ENCODE measurements around the gene RBM47. TPM values are rescaled to one million over a fixed set of nuclear protein-coding genes. Genes with fewer than 3 reads are reported as not detected.

Gene RBM47
- total and polyA plus RNA-seq, 8 donors, result 21.9 to 110 (median 28.0) TPM

DNA sequence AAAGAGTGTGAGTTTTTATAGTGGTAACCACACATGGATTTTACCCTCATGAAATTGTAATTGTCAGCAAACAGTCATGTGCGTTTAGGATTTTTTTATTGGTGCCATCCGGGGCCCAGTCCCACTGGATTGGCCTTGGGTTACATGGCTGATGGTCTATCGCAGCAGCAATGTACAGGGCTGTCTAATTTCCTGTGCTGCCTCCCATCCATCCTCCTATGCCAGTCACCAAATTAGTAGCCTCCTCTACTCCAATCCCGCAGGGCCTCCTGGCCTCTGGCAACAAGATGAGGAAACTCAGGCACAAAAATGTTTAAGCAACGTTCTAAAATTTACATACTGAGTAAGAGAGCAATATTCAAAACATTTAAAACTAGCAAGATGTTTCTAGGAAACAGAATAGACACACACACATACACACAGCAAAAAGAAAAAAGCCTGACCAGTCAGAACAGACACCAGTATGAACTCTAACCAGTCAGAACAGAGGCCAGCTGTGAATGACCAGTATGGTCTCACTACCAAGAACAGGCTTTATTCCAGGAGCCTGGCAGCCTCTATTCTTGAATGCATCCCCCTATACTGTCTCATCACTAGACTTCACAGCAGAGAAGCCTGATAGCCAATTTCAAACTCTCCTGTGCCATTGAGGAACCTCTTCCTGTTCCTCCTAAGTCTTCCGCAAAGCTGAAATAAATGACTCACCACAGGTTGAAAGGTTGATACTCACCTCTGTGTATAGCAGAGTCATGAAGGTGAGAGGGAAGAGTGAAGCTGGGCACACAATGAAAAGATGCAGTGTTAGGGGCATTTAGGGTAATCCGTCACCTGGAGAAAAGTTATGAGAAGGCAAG is 251.9 kb downstream of the RBM47 start:
- H3K27me3 ChIP-seq, result no peaks in the 10 kb centered on the region
- no peaks in the 10 kb centered on the region for H3K9me3 ChIP-seq
- H3K27ac ChIP-seq, result no peak overlapping the region
- DNase-seq (no peak), ATAC-seq (peak; percentile 81)
- H3K4me3 ChIP-seq, result no peak overlapping the region
- H3K36me3 ChIP-seq, result no peaks in the 10 kb centered on the region
- H3K4me1 ChIP-seq, result no peaks in the 10 kb centered on the region
- TF ChIP-seq CTCF (IDR thresholded peaks at IDR 0.05), result no peak
- intact Hi-C loops (cut with DNase I), result no loop called here

DNA sequence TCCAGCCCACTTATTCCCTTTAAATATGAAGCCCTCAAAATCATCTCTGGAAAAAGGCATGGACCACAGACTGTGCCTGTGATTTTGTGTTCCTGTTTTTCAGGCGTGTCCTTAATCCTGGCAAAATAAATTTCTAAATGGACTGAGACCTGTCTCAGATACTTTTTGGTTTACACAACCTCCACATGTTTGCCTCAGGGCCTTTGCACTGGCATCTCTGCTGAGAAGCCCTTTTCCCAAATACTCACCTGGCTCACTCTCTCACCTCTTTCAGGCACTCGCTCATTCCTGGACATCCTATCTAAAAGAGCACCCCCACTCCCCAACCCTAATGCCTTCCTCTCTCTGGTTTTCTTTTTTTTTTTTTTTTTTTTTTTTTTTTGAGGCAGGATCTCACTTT is 254.0 kb downstream of the RBM47 start:
- no peak overlapping the region for H3K4me3 ChIP-seq
- TF ChIP-seq CTCF (IDR thresholded peaks at IDR 0.05), result no peak
- ATAC-seq, result no peak
- no peaks in the 10 kb centered on the region for H3K36me3 ChIP-seq
- no peak for DNase-seq
- intact Hi-C loops (cut with DNase I), result no loop called here
- H3K27ac ChIP-seq, result no peak overlapping the region
- H3K9me3 ChIP-seq, result no peaks in the 10 kb centered on the region
- no peaks in the 10 kb centered on the region for H3K27me3 ChIP-seq
- H3K4me1 ChIP-seq, result no peaks in the 10 kb centered on the region

DNA sequence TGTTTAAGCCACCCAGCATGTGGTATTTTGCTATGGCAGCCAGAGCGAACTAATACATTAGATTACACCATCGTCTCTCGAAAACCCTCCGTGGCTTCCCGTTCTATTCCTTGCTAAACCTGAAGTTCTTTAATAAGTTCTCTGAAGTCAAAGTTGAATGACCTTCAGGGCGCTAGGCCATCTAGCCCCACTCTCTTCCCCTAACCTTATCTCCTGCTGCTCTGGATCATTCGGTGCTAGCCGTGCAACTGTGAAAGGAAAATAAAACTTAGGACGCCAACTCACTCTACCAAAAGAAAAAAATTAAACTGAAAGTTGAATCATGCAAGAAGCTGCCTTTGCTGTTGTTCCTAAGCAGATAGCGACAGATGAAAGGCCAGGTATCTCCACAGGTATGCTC is 254.6 kb downstream of the RBM47 start:
- no peak for TF ChIP-seq CTCF (IDR thresholded peaks at IDR 0.05)
- H3K27ac ChIP-seq, result no peak overlapping the region
- DNase-seq (no peak), ATAC-seq (no peak)
- H3K36me3 ChIP-seq, result no peaks in the 10 kb centered on the region
- H3K4me1 ChIP-seq, result no peaks in the 10 kb centered on the region
- H3K27me3 ChIP-seq, result no peaks in the 10 kb centered on the region
- H3K9me3 ChIP-seq, result no peaks in the 10 kb centered on the region
- intact Hi-C loops (cut with DNase I), result no loop called here
- no peak overlapping the region for H3K4me3 ChIP-seq

GRCh38 chr4:40373636-40374035 is 256.0 kb downstream of the RBM47 start:
- Histone ChIP-seq H3K36me3 (no peaks in the 10 kb centered on the region), H3K27ac (no peak overlapping the region), H3K4me1 (no peaks in the 10 kb centered on the region), H3K4me3 (no peak overlapping the region), H3K27me3 (no peaks in the 10 kb centered on the region), H3K9me3 (no peaks in the 10 kb centered on the region)
- ATAC-seq (no peak), DNase-seq (no peak)
- intact Hi-C loops (cut with DNase I), result no loop called here
- TF ChIP-seq CTCF (IDR thresholded peaks at IDR 0.05), result no peak

Small RNAs within 50 kb of the gene (microRNA-seq; reads per million reads assigned to microRNA genes)
- 2.3 to 3.0 reads per million in 2 donors for gene MIR4802

Other genes starting within 250 kb of the RBM47 start
- gene NSUN7, start 120.1 kb upstream of the RBM47 start, total RNA-seq, result 1 to 10 TPM; 5.3 to 7.4 TPM
- gene NSUN7, start 120.1 kb upstream of the RBM47 start, polyA plus RNA-seq (ENCODE audit: insufficient read length in 6 of 6), result 10 to 100 TPM; 12.5 to 19.1 (median 16.4) TPM